Rectal smooth muscle tissue (tissue), 1 donor: Measurements from ENCODE around the gene MAPKAPK2.

Source experiments
- H3K27ac ChIP-seq: one replicate; pipeline ENCODE4 v1.7.0; 2013; ENCODE audit warnings: low read depth, low read length, inconsistent platforms
- H3K27me3 ChIP-seq: one replicate; pipeline ENCODE4 v1.7.0; 2013; ENCODE audit warnings: low read length; ENCODE audit not compliant: control insufficient read depth, insufficient read depth
- H3K36me3 ChIP-seq: one replicate; pipeline ENCODE4 v1.7.0; 2013; ENCODE audit warnings: low read length; ENCODE audit not compliant: control insufficient read depth, insufficient read depth
- H3K4me1 ChIP-seq: one replicate; pipeline ENCODE4 v1.7.0; 2013; ENCODE audit warnings: low read length; ENCODE audit not compliant: control insufficient read depth, insufficient read depth
- H3K4me3 ChIP-seq: one replicate; pipeline ENCODE4 v1.7.0; 2013; ENCODE audit warnings: low read length
- H3K9ac ChIP-seq: one replicate; pipeline ENCODE4 v1.7.0; 2013; ENCODE audit warnings: low read length

The MAPKAPK2 gene

GRCh38 chr1:206687915-206688442 lies 3.3 kb downstream of the MAPKAPK2 start:
- H3K36me3 ChIP-seq = no peaks in the 10 kb centered on the region
- H3K27ac ChIP-seq = peak overlapping the region; percentile 90
- H3K9ac ChIP-seq = no peak overlapping the region
- peaks cover 2% of the 10 kb centered on the region for H3K27me3 ChIP-seq
- peaks cover 52% of the 10 kb centered on the region for H3K4me1 ChIP-seq
- H3K4me3 ChIP-seq = no peak overlapping the region

- H3K4me1 ChIP-seq = peaks cover 70% of the 10 kb centered on the region
- H3K27ac ChIP-seq = no peak overlapping the region
- no peaks in the 10 kb centered on the region for H3K27me3 ChIP-seq
- H3K36me3 ChIP-seq = no peaks in the 10 kb centered on the region
- H3K9ac ChIP-seq = no peak overlapping the region
- H3K4me3 ChIP-seq = peak overlapping the region; percentile 5
Observed at GRCh38 chr1:206690516-206690915, 5.8 kb downstream of the MAPKAPK2 start.

- Histone ChIP-seq H3K27me3 (no peaks in the 10 kb centered on the region), H3K9ac (no peak overlapping the region), H3K4me3 (no peak overlapping the region), H3K4me1 (peaks cover 67% of the 10 kb centered on the region), H3K27ac (peak overlapping the region; percentile 77), H3K36me3 (no peaks in the 10 kb centered on the region)
Observed at GRCh38 chr1:206691604-206692003, 6.9 kb downstream of the MAPKAPK2 start.

GRCh38 chr1:206693029-206693428 lies 8.3 kb downstream of the MAPKAPK2 start:
- Histone ChIP-seq H3K4me3 (peak overlapping the region; percentile 46), H3K27ac (peak overlapping the region; percentile 77), H3K27me3 (no peaks in the 10 kb centered on the region), H3K4me1 (peaks cover 67% of the 10 kb centered on the region), H3K9ac (no peak overlapping the region), H3K36me3 (no peaks in the 10 kb centered on the region)

GRCh38 chr1:206693592-206693991 lies 8.9 kb downstream of the MAPKAPK2 start:
- H3K27ac ChIP-seq = peak overlapping the region; percentile 77
- H3K4me1 ChIP-seq = peaks cover 64% of the 10 kb centered on the region
- no peak overlapping the region for H3K9ac ChIP-seq
- H3K27me3 ChIP-seq = no peaks in the 10 kb centered on the region
- H3K4me3 ChIP-seq = peak overlapping the region; percentile 46
- no peaks in the 10 kb centered on the region for H3K36me3 ChIP-seq

GRCh38 chr1:206694171-206695124 lies 9.7 kb downstream of the MAPKAPK2 start:
- Histone ChIP-seq H3K27ac (peak overlapping the region; percentile 77), H3K36me3 (no peaks in the 10 kb centered on the region), H3K27me3 (no peaks in the 10 kb centered on the region), H3K4me3 (no peak overlapping the region), H3K4me1 (peaks cover 60% of the 10 kb centered on the region), H3K9ac (no peak overlapping the region)

GRCh38 chr1:206695733-206696132 lies 11.0 kb downstream of the MAPKAPK2 start:
- no peak overlapping the region for H3K27ac ChIP-seq
- H3K4me3 ChIP-seq = no peak overlapping the region
- peaks cover 53% of the 10 kb centered on the region for H3K4me1 ChIP-seq
- H3K9ac ChIP-seq = no peak overlapping the region
- H3K27me3 ChIP-seq = no peaks in the 10 kb centered on the region
- H3K36me3 ChIP-seq = no peaks in the 10 kb centered on the region

- no peaks in the 10 kb centered on the region for H3K36me3 ChIP-seq
- H3K4me3 ChIP-seq = no peak overlapping the region
- H3K27me3 ChIP-seq = no peaks in the 10 kb centered on the region
- H3K4me1 ChIP-seq = peaks cover 47% of the 10 kb centered on the region
- H3K9ac ChIP-seq = no peak overlapping the region
- H3K27ac ChIP-seq = no peak overlapping the region
Observed at GRCh38 chr1:206696812-206697585, 12.3 kb downstream of the MAPKAPK2 start.

GRCh38 chr1:206698011-206698410 lies 13.3 kb downstream of the MAPKAPK2 start:
- Histone ChIP-seq H3K9ac (no peak overlapping the region), H3K4me3 (no peak overlapping the region), H3K27ac (no peak overlapping the region), H3K4me1 (peaks cover 37% of the 10 kb centered on the region), H3K27me3 (no peaks in the 10 kb centered on the region), H3K36me3 (no peaks in the 10 kb centered on the region)

GRCh38 chr1:206699000-206699586 lies 14.4 kb downstream of the MAPKAPK2 start:
- H3K27me3 ChIP-seq = no peaks in the 10 kb centered on the region
- no peak overlapping the region for H3K4me3 ChIP-seq
- H3K4me1 ChIP-seq = peaks cover 27% of the 10 kb centered on the region
- no peak overlapping the region for H3K9ac ChIP-seq
- no peaks in the 10 kb centered on the region for H3K36me3 ChIP-seq
- H3K27ac ChIP-seq = no peak overlapping the region

- Histone ChIP-seq H3K9ac (no peak overlapping the region), H3K4me1 (peaks cover 22% of the 10 kb centered on the region), H3K27me3 (no peaks in the 10 kb centered on the region), H3K27ac (no peak overlapping the region), H3K36me3 (no peaks in the 10 kb centered on the region), H3K4me3 (no peak overlapping the region)
Observed at GRCh38 chr1:206699626-206700025, 14.9 kb downstream of the MAPKAPK2 start.

GRCh38 chr1:206700445-206701036 lies 15.8 kb downstream of the MAPKAPK2 start:
- H3K4me3 ChIP-seq = no peak overlapping the region
- H3K36me3 ChIP-seq = no peaks in the 10 kb centered on the region
- no peak overlapping the region for H3K27ac ChIP-seq
- no peaks in the 10 kb centered on the region for H3K27me3 ChIP-seq
- H3K4me1 ChIP-seq = peaks cover 27% of the 10 kb centered on the region
- H3K9ac ChIP-seq = no peak overlapping the region
